Measurements from ENCODE around the gene MYBPC1.

MYBPC1 gene

GRCh38 chr12:101604132-101604531, 9.4 kb downstream of the MYBPC1 start:
- no peaks in the 10 kb centered on the region for H3K27me3 ChIP-seq (ENCODE audit: insufficient read depth, low read length, poor library complexity, severe bottlenecking)
- no peak overlapping the region for H3K4me2 ChIP-seq (ENCODE audit: low read depth, low read length, poor library complexity, severe bottlenecking)
- H4K20me1 ChIP-seq (ENCODE audit: insufficient read depth, low read length, poor library complexity, severe bottlenecking): no peaks in the 10 kb centered on the region
- H3K4me3 ChIP-seq (ENCODE audit: low read length, poor library complexity, severe bottlenecking): no peak overlapping the region
- H3F3A ChIP-seq (ENCODE audit: low read depth): no peaks in the 10 kb centered on the region
- TF ChIP-seq CTCF (conservative IDR thresholded peaks at IDR 0.05; ENCODE audit: low read length) (no peak), EZH2phosphoT487 (IDR thresholded peaks at IDR 0.05; ENCODE audit: borderline replicate concordance) (no peak)
- no peak overlapping the region for H2AFZ ChIP-seq (ENCODE audit: low read length)
- no peaks in the 10 kb centered on the region for H3K36me3 ChIP-seq (ENCODE audit: insufficient read depth, low read length)
- H3K79me2 ChIP-seq (ENCODE audit: insufficient read depth, low read length): no peaks in the 10 kb centered on the region
- no peaks in the 10 kb centered on the region for H3K4me1 ChIP-seq (ENCODE audit: insufficient read depth, low read length, poor library complexity, severe bottlenecking)
- no peak overlapping the region for H3K9ac ChIP-seq (ENCODE audit: low read depth, low read length, poor library complexity, severe bottlenecking)
- no peaks in the 10 kb centered on the region for H3K9me3 ChIP-seq (ENCODE audit: insufficient read depth, low read depth, low read length)
- no peaks in the 10 kb centered on the region for H3K9me2 ChIP-seq (replicated peaks; ENCODE audit: low read depth, low read length)

GRCh38 chr12:101607894-101608293, 13.1 kb downstream of the MYBPC1 start:
- Histone ChIP-seq H3K36me3 (ENCODE audit: insufficient read depth, low read length) (no peaks in the 10 kb centered on the region), H4K20me1 (ENCODE audit: insufficient read depth, low read length, poor library complexity, severe bottlenecking) (no peaks in the 10 kb centered on the region), H3K9me3 (ENCODE audit: insufficient read depth, low read depth, low read length) (no peaks in the 10 kb centered on the region), H3K9me2 (replicated peaks; ENCODE audit: low read depth, low read length) (no peaks in the 10 kb centered on the region), H2AFZ (ENCODE audit: low read length) (no peak overlapping the region), H3K4me3 (ENCODE audit: low read length, poor library complexity, severe bottlenecking) (no peak overlapping the region), H3K79me2 (ENCODE audit: insufficient read depth, low read length) (no peaks in the 10 kb centered on the region), H3K27me3 (ENCODE audit: insufficient read depth, low read length, poor library complexity, severe bottlenecking) (no peaks in the 10 kb centered on the region), H3K4me2 (ENCODE audit: low read depth, low read length, poor library complexity, severe bottlenecking) (no peak overlapping the region), H3F3A (ENCODE audit: low read depth) (no peaks in the 10 kb centered on the region), H3K9ac (ENCODE audit: low read depth, low read length, poor library complexity, severe bottlenecking) (no peak overlapping the region), H3K4me1 (ENCODE audit: insufficient read depth, low read length, poor library complexity, severe bottlenecking) (no peaks in the 10 kb centered on the region)
- TF ChIP-seq EZH2phosphoT487 (IDR thresholded peaks at IDR 0.05; ENCODE audit: borderline replicate concordance): no peak
- no peak for TF ChIP-seq CTCF (conservative IDR thresholded peaks at IDR 0.05; ENCODE audit: low read length)

GRCh38 chr12:101608301-101609133, 13.7 kb downstream of the MYBPC1 start:
- no peaks in the 10 kb centered on the region for H3K79me2 ChIP-seq (ENCODE audit: insufficient read depth, low read length)
- no peak overlapping the region for H3K9ac ChIP-seq (ENCODE audit: low read depth, low read length, poor library complexity, severe bottlenecking)
- no peak overlapping the region for H2AFZ ChIP-seq (ENCODE audit: low read length)
- no peak for TF ChIP-seq EZH2phosphoT487 (IDR thresholded peaks at IDR 0.05; ENCODE audit: borderline replicate concordance)
- no peak for TF ChIP-seq CTCF (conservative IDR thresholded peaks at IDR 0.05; ENCODE audit: low read length)
- H3K36me3 ChIP-seq (ENCODE audit: insufficient read depth, low read length): no peaks in the 10 kb centered on the region
- no peak overlapping the region for H3K4me3 ChIP-seq (ENCODE audit: low read length, poor library complexity, severe bottlenecking)
- no peaks in the 10 kb centered on the region for H3K27me3 ChIP-seq (ENCODE audit: insufficient read depth, low read length, poor library complexity, severe bottlenecking)
- no peaks in the 10 kb centered on the region for H3F3A ChIP-seq (ENCODE audit: low read depth)
- H3K9me2 ChIP-seq (replicated peaks; ENCODE audit: low read depth, low read length): no peaks in the 10 kb centered on the region
- H4K20me1 ChIP-seq (ENCODE audit: insufficient read depth, low read length, poor library complexity, severe bottlenecking): no peaks in the 10 kb centered on the region
- no peaks in the 10 kb centered on the region for H3K4me1 ChIP-seq (ENCODE audit: insufficient read depth, low read length, poor library complexity, severe bottlenecking)
- H3K9me3 ChIP-seq (ENCODE audit: insufficient read depth, low read depth, low read length): no peaks in the 10 kb centered on the region
- H3K4me2 ChIP-seq (ENCODE audit: low read depth, low read length, poor library complexity, severe bottlenecking): no peak overlapping the region
